Right hindlimb (tissue), 1 donor: Measurements from ENCODE around the gene TCF7L1.
A peak's percentile ranks its signal among the peaks of the same experiment; 100 is the strongest.

Experiments
- DNase-seq: peaks from one replicate; pipeline ENCODE4 v3.0.0-alpha.2; 2018

TCF7L1 gene

DNA sequence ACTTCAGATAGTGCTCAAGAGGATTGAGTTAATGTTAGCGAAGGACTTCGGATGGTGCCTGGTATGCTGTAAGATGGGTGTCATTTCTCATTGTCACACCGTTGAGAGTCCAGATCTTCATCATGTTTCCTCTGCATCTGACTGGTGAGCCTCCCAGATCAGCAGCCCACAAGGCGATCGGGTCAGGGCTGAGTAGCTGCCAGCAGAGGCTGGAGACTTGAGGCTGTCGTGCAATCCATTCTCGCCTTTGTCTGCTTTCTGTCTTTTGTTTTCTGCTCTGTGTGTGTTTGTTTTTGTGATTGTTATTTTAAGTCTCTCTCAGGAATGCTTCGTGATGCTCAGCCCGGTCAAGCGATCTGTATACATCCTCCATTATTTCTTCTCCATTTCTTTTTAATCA is 98.8 kb downstream of the TCF7L1 start:
- no peak for DNase-seq

DNA sequence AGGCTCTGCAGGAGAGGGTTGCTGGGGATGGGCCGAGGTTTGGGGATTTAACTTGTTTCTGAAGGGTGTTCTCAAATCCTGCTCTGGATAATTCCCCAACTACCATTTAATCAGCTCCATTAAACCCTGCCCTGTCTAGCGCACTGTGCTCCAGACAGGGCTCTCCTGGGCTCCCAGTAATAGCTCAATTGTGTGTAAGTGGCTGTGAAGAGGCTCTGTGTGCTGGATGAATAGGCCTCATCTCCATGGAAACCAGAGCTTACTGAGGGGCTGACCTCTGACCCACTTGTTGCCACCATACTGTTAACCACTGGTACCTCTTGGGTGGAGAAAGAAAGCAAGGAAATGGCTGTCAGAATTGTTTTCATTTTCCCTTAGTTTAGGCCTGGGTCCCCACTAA is 101.7 kb downstream of the TCF7L1 start:
- DNase-seq: no peak

DNA sequence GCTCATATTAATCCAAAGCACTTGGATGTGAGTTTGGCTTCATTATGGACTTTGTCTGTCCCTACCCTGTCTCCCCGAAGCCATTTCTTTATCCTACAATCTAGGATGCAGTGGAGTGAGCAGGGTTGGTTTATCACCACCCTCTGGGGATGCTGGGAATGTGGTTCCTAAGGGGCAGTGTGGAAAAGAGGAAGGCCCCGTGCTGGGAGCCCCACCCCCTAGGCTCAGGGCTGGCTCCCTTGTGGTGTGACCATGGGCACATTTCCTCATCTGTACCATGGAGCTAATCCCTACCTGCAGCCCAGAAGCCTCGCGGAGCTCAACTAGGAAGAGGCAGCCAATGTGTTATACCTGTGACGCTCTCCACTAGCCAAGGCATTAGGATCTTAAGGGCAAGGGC is 102.1 kb downstream of the TCF7L1 start:
- DNase-seq: no peak

DNA sequence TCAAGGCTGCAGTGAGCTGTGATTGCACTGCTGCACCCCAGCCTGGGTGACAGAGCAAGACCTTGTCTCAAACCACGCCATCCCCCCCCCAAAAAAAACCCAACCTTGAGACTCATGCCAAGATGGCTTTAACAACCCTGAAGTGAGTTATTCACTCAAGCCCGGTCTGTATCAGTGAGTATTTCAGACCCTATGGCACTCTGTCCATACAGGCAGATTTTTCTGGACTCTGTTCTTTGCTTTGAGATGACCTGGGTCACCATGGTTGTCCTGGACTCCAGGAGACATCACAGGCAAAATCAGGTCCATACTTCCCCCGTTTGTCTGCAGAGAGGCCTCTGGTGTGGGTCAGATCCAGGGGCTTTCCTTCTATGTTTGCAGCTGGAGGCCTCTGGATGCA is 102.9 kb downstream of the TCF7L1 start:
- DNase-seq: no peak

DNA sequence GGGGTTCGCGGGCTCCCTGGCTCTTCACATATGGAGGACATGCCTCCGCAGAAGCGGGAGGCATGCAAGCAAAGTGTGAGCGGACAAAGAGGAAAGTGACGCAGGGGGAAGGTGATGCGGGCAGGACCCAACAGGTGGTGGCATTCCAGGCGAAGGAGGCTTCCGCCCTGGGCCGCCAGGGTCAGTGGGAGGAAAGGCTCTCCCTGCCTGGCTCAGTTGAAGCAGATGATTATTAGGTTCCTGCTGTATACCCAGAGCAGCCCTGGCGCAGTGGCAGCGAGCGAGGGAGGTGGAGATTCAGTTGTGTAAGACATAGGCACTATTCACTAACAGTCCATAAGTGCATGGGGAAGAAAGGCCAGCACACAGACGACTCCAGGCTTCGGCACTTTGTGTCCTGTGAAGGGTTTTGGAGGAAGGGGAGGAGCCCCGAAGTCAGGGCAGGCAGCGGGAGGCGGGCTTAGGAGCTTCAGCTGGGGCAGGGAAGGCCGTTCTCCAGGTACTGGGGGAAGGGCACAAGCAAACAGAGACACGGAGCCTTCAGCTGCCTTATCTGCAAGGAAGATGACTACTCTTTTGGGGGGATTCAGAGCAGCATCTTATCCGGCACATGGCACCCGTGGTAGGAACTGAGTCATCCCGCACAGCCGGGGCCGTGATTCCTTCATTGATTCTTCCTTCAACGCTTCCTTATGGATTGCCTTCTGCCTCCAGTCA is 104.8 kb downstream of the TCF7L1 start:
- DNase-seq: no peak

DNA sequence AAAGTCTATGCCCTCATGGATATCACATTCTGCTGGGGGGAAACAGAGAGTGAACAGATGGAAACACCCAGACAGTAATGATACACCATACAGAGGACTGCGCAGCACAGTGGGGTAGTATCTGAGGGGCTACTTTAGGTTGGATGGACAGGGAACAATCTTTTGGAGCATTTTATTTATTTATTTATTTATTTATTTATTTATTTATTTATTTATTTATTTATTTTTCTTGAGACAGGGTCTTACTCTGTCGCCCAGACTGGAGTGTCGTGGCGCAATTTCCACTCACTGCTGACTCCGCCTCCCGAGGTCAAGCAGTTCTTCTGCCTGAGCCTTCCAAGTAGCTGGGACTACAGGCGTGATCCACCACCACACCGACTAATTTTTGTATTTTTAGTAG is 105.4 kb downstream of the TCF7L1 start:
- no peak for DNase-seq

DNA sequence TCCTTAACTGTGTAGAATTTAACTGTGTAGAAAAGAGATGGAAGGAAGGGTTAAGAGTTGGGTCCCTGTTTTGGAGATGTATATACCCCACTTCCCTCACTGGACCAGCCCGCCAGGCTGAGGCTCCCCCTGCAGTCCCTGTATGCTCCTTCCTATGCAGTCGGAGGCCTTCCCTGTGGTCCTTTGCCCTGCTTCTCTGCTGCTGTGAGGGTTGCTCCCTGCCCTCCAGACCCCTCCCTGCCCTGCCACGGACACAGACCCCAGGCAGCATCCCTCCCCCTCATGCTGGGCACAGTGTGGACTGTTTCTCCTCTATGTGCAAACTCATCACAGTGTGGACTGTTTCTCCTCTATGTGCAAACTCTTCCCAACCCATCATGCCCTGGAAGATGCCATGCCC is 105.9 kb downstream of the TCF7L1 start:
- no peak for DNase-seq

DNA sequence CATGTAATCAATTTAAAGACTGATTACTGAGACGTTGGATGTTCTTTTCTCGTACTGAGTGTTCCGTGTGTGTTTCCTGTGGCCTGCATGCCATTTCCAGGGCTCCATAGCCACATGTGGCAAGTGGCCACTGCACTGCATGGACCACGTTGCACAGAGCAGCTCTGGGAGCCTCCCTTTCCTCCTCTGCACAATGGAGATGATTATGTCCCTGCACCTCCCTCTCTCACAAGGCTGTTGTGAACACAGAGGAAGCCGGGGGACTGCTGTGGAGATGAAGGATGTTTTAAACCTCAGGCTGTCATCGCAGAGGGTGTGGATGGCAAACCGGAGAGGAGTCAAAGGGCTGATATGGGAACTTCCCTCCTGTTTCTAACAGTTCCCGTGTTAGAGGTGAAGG is 106.9 kb downstream of the TCF7L1 start:
- DNase-seq: no peak

DNA sequence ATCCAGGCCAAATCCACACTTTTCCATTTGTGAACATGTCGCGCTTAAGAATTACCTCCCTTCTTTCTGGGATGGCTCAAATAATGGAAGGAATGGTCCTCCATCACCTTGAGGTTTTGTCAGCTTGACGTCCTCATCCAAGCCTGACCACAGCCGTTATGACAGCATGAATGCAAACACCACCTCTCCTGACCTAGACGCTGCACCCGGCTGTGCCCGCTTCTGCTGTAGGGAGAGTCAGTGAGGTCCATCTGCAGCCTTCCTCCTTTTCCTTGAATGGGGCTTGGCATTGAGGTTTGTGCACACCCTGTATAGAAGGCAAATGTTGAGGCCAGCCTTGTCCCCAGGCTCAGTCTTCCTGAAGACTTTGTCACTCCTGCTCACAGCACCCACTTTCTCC is 109.1 kb downstream of the TCF7L1 start:
- no peak for DNase-seq

DNA sequence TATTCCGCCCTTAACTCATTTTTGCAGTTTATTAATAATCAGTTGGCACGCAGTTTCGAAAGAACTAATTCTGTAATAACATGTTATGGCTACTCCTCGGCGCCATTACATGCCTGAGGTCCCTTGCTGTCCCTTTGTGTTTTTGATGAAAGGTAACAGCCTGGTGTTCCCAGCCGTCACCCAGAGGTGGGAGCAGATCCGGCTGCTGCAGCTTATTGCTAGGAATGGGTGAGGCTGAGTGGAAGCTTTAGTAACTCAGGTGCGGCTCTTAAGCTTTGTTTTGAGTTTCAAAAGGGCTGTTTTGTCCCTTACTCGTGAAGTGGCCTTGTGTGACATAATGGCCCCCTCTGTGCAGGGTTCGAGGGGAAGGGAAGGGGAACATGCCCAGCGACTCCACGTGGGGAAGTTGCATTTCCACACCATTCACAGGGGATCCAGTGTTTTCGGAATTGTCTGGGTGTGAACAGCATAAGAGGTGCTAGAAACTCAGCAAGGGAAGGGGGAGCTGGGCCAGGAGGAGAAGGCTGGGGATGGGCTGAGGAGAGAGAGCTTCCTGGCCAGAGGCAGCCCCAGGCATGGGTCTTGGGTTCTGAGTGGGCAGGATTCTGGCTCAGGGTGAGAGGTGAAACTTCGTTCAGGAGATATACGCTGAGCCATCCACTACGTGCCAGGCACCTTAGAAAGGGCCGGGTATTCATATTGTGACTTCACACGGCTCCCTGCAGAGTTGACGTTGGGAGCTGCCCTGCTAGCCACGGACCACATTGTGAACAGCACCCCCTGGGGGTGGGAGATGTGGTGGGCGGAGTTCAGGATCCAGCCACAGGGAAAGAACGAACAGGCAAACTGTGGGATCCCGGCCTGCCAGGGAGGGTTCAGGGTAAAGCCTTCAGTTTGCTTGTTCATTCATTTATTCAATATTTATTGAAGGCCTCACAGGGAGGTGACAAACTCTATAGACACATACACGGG is 110.2 kb downstream of the TCF7L1 start:
- peak; percentile 51 for DNase-seq

DNA sequence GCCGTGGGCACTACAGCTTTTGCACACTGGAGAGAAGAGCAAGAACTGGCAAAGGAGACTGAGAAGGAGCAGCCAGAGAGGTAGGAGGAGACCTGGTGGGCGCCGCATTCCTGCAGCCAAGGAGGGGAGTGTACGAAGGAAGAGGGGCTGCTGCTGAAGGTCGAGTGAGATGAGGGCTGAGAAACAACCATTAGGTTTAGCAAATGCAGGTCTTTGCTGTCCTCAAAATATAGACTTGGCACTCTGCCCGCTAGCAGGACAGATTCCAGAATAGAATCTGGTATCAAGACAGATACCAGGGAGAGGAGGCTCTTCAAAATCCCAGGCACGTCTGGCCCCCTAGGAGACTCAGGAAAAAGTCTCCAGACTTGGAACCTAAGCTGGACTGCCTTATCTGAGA is 111.6 kb downstream of the TCF7L1 start:
- DNase-seq: no peak

DNA sequence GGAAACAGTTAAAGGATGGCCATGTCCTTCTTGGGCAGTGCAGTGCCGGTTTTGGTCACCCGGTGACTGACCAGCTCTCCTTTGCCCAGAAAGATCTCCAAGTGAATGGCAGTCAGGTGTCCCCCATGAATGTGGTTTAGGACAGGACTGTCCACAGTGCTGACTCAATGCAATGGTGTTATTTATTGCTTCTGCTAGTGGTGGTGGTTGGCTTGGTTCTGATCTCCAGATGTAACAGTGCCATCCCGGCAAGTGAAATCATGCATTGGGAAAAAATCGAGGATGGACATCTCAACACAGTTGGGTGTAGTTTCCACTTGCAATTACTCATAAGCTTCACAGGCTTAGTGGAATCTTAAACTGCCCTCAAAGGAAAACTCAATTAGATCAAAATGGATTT is 112.7 kb downstream of the TCF7L1 start:
- DNase-seq: no peak

DNA sequence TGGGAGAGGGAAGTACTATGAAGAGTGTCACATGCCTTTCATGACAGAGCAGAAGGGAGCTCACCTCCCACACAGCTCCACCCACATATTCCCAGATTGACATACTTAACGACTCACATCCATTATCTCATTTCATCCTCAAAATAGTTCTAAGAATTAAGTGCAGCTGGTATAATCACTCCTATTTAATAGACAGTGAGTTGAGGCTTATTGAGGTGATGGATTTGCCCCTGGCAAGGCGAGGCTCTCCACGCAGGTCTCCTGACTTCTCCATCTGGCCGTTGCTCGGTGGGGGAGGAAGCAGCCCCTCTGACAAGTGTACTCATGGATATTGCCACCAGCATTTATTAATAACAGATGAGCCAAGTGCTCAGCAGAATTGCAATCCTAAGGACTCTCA is 113.2 kb downstream of the TCF7L1 start:
- DNase-seq: no peak

DNA sequence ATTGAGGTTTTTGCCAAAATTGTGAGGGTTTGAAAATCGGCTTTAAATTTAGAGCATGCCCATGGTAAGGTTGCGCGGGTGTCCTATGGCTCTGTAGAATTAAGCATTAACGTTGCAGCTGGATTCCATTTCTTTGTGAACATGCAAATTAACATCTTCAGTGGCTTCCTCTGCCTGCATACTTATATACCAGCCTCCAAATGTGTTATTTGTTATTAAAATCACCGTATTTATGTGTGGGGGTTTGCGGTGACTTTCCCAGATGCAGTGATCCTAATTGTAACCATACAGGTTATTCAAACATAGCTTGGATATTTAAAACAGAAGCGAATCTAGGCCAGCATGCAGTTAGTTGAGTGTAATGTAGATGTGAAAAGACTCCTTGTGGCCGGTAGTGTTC is 114.4 kb downstream of the TCF7L1 start:
- DNase-seq: no peak

DNA sequence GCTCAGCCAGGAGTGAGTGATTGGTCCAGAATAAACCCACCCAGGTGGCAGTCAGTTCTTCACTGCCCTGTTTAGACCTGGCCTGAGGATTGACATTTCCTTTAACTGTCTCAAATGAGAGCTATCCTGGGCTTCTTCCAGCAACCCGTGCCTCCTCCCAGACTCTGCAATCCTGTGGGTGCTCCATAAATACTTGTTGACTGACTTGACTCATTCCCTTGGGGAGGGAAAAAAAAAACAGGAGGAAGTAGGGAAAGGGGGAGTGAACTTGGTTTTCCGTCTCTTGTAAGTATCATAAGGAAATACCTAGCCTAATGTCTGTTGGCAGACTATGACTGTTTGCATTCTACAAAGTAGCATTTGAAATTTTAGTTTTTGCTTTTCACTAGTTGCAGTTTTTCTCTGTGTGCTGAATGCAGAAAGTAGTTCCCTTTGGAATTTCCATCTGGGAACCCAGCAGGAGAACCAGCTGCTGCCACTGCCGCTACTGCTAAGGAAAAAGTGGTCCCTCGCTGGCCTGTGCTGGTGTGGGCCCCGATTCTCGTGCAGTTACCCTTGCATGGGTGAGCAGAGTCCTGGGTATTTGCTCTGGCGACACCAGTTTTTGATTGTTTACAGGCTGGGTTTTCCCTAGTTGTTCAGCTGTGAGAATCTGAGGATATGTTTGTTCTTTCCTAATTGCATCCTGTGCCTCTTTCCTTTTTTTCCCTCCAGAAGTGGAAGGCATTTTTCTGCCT is 115.7 kb downstream of the TCF7L1 start:
- peak; percentile 66 for DNase-seq

DNA sequence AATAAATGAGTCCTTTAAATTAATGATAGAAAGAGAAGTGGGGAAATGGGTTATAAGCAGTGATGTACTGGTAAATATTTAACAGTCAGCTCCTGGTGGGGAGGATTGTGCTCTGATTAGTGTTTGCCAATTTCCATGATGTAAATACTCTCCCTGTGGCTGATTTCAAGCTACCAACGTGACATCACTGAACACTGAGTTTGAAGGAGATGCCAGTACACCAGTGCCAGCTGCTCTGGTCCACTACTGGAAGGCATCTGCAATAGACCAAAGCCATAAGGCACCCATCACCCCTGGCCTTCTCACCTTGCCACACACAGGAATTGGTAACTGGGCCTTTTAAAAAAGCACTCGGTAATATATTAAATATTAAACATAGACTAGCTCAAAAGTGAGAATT is 116.9 kb downstream of the TCF7L1 start:
- no peak for DNase-seq

DNA sequence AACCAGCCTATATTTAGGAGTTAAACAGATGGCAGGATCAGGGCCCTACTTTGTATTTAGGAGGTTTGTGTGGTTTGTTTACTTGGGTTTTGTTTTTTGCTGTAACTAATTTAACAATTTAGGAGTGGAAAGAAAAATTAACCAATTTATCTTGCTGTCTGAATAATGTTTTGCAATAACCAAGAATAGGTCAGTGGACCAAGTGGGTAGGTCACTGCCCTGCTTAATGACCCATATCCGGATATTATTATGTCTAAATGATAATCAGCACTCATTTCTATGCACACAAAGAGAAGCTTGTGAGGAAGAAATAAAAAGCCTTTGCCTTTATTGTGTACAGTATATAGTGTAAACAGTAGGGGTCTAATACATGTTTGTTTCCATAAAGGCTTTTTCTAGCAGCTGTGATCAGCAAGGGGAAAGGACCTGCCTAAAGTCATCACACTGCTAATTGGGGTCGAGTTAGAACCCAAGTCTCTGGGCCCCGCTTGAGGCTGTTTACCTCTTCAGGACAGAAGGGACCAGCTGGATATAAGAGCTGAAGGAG is 118.0 kb downstream of the TCF7L1 start:
- no peak for DNase-seq

DNA sequence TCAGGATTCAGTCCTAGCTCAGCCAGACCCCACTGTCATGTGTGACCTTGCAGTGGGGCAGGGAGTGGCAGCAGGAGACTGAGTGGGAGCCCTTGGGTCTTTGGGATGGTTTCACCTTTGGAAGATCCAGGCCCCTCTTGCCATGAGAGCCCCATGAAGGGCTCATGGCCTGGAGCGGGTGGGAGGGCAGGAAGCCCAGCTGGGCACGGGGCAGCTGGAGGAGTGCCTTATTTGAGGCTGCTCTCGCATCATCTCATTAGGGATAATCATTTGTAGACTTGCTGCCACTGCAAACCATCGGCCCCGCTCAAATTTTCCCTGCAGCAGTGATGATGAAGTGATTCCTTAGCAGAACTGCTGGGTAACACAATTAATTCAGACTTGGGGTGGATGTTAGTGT is 120.7 kb downstream of the TCF7L1 start:
- no peak for DNase-seq

DNA sequence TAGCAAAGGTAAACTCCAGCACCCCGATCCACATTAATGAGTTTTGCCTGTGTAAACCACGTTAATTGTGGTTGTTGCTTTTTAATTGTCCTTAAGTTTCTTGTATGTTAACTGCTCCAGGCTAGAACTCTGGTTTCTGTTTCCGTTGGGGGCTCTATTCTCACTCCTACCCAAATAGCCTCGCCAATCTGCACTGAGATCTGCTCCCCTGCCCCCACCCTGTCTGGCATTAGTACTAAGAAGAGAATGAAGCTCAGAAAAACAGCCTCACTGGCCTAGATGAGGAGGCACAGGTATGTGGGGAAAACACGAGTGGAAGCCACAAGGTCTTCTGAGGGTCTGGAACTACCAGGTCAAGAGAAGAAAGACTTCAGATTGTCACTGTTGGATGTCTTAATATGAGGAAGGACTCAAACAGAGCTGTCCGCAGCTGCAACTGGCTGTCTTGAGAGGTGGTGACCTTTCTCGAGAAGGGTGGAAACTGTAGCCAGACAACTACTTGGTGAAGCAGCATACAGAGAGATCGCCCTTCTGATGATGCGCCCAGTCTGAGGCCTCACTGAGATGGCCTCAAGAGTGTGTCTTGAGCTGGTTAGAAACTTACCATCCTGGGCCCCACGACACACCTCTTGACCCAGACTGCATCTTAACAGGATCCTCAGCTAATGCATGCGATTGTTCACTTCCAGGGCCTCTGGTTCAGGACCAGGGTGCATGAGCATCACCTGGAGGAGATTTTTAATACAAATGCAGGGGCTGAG is 121.5 kb downstream of the TCF7L1 start:
- no peak for DNase-seq

DNA sequence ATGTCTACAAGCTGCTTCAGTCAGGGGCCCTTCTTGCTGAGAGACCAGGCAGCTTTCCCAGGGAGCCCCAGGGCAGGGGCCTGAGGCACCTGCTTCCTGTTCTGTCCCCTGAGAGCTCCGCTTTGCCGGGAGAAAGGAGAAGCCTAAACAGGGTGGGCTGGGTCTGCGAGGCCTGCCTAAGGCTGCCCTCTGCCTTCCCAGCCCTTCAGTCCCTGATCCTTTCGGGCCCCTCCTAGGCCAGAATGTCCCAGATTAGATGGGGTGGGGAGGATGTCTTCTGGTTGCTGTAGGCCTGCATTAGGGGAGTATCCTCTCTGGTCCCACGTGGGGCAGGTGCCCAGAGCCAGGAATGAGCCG is 122.2 kb downstream of the TCF7L1 start:
- DNase-seq: no peak

DNA sequence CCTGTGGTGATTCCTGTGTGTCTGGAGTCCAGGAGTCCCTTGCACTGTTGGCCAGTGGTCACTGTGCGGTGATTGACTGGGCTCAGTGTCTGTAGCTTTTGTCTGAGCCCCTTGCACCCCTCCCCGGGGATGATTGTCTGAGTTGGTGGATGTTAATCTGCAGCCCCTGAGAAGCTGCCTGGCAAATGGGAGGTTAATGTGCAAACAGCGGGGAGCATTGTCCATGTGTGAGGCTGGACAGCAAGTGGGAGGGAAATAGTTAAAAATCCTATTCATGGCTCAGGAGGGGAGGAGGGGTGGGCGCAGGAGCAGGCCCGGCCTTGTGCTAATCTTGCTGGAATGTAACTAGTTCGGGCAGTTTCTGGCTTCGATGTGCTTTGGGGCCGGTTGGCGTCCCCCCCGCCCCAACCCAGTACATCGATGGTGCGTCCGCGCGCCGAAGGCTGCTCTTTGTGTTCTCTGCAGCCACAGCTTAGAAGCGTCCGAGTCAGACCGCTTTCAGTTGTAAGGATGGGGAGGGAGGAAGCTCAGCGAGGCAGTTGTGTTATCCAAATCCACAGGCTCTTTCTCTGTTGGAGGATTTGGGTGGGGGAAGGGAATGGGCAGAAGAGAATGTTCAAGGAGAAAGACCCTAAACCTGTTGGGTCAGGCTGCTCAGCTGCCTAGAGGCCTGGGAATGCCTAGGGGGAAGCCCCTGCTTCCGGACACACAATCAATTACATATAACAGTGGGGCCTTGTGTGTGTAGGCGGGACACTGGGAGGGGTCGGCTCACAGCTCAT is 122.8 kb downstream of the TCF7L1 start:
- DNase-seq: peak; percentile 87
